PC-3 (cell line): ENCODE measurements around the gene UGT1A9.

Experiments used
- CTCF ChIP-seq: fragments of 300-600 bp; sonication (generic); conservative IDR thresholded peaks from 2 replicates; pipeline ENCODE4 v1.5.1; 2017; ENCODE audit warnings: antibody characterized with exemption, low read depth, mild to moderate bottlenecking, low read length
- EZH2 ChIP-seq: fragments of 300-600 bp; sonication (generic); IDR thresholded peaks from one replicate; pipeline ENCODE4 v1.6.1; 2017; ENCODE audit warnings: antibody characterized with exemption, mild to moderate bottlenecking, low read length; ENCODE audit not compliant: unreplicated experiment

DNA sequence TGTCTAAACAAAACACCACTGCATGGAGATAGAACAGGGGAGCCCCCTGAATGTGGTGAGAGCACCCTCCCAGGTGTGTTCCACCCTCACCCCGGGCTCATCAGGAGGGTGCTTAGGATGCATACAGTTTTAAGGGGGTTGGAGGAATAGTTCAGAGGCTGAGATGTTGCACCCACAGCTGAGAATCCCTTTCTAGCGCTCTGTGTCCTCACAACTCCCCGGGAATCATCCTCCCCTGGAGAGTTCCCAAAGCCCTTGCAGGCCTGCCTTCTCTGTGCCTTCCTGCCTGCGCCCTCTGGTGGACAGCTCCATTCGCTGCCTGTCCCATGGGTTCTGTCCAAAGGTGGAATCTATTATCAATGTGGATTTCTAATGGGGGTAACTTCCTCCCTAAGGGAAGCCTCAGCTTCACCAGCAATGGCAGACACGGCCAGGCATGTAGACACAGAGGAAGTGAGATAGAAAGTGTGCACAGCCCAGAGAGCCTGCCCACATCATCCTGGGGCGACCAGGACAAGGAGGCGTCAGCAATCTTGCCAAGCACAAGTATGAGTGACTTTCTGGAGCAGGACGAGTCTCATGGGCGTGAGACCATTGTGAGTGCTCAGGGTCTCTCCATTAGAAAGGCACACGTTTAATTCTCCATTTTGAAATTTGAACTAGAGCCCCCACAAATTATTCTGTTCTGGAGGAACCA, 39.8 kb downstream of the UGT1A9 start:
- TF ChIP-seq CTCF (peak; percentile 92), EZH2 (no peak)
